HepG2 (cell line): ENCODE data around the gene MBD2.

ENCODE experiments used
- BRD4 ChIP-seq: sonication (generic); formaldehyde crosslinking; IDR thresholded peaks from 2 replicates; pipeline ENCODE4 v1.4.0; 2020; ENCODE audit warnings: missing genetic modification reagents
- ETV6 ChIP-seq: sonication (generic); formaldehyde crosslinking; conservative IDR thresholded peaks from 2 replicates; pipeline ENCODE4 v1.4.0; 2020; ENCODE audit warnings: missing genetic modification reagents
- MYNN ChIP-seq: sonication (generic); formaldehyde crosslinking; IDR thresholded peaks from 2 replicates; pipeline ENCODE4 v1.4.0; 2020; ENCODE audit warnings: mild to moderate bottlenecking, low read depth, missing genetic modification reagents
- NBN ChIP-seq: fragments of 450-650 bp; conservative IDR thresholded peaks from 2 replicates; pipeline ENCODE4 v1.6.1; 2017
- TF ChIP-seq, protein P1 (sequence below): sonication (generic); formaldehyde crosslinking; IDR thresholded peaks from 2 replicates; pipeline ENCODE4 v1.5.0; 2020; ENCODE audit warnings: mild to moderate bottlenecking, missing genetic modification reagents, moderate library complexity

DNA sequence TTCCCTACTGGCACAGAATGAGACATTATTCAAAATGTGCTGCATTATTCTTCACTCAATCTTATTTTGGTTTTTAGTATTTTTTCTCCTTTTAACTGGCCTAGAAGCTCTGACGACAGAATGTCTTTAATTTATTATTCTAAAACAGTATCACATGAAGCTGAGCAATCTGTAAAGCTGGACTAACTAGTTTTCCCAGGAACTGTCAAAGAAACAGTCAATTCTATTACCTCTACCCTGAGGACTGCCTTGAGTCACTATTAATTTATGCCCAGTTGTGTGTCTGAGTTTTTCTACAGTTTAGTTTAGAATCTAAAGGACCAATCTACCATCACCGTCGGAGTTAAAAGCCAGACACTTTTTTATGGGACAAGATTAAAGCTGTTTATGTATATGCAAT, 31.6 kb downstream of the MBD2 start:
- TF ChIP-seq BRD4 (CRISPR knock-in tag) (no peak), MYNN (CRISPR knock-in tag) (no peak), NBN (no peak), ETV6 (CRISPR knock-in tag) (no peak)
- TF ChIP-seq, protein P1, sequence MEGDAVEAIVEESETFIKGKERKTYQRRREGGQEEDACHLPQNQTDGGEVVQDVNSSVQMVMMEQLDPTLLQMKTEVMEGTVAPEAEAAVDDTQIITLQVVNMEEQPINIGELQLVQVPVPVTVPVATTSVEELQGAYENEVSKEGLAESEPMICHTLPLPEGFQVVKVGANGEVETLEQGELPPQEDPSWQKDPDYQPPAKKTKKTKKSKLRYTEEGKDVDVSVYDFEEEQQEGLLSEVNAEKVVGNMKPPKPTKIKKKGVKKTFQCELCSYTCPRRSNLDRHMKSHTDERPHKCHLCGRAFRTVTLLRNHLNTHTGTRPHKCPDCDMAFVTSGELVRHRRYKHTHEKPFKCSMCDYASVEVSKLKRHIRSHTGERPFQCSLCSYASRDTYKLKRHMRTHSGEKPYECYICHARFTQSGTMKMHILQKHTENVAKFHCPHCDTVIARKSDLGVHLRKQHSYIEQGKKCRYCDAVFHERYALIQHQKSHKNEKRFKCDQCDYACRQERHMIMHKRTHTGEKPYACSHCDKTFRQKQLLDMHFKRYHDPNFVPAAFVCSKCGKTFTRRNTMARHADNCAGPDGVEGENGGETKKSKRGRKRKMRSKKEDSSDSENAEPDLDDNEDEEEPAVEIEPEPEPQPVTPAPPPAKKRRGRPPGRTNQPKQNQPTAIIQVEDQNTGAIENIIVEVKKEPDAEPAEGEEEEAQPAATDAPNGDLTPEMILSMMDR, result no peak
